ENCODE data around the gene CEP76.

- TF ChIP-seq CTCF (IDR thresholded peaks at IDR 0.05; ENCODE audit: borderline replicate concordance, extremely low read depth, low read length, poor library complexity, severe bottlenecking) (no peak), EZH2 (IDR thresholded peaks at IDR 0.05; ENCODE audit: borderline replicate concordance, low read depth, low read length, severe bottlenecking) (no peak)
These were observed 10.3 kb downstream of the CEP76 start for GRCh38 chr18:12692206-12692605.

Data from DND-41 (cell line).